RWPE1 (cell line): Measurements from ENCODE around the gene PCSK2.
"Not testable (repeated sequence)": the region's sequence is repeated elsewhere in the genome, so short reads cannot be mapped to it uniquely, and the experiment has no call there.

Experiments used
- CTCF ChIA-PET: fragments of 350-600 bp; sonication (Branson Sonifier 250); formaldehyde crosslinking; extraction: SDS; loops from one replicate; lab custom pipeline; 2021; lab: Yijun Ruan, JAX
- POLR2A ChIA-PET: fragments of 400-600 bp; formaldehyde crosslinking; extraction: SDS; loops from one replicate; lab custom pipeline; 2020; ENCODE audit warnings: antibody characterized with exemption; ENCODE audit not compliant: low non-redundant PET; lab: Yijun Ruan, JAX
- DNase-seq: peaks from one replicate; pipeline ENCODE4 v3.0.0; 2012; ENCODE audit warnings: low spot score
- H3K27ac ChIP-seq: fragments of 450-650 bp; 2 replicates; pipeline ENCODE4 v1.5.1; 2017
- TF ChIP-seq, protein P1 (sequence below): fragments of 450-650 bp; conservative IDR thresholded peaks from 2 replicates; pipeline ENCODE4 v1.5.1; 2017; ENCODE audit warnings: low read depth, mild to moderate bottlenecking

Gene PCSK2

DNA sequence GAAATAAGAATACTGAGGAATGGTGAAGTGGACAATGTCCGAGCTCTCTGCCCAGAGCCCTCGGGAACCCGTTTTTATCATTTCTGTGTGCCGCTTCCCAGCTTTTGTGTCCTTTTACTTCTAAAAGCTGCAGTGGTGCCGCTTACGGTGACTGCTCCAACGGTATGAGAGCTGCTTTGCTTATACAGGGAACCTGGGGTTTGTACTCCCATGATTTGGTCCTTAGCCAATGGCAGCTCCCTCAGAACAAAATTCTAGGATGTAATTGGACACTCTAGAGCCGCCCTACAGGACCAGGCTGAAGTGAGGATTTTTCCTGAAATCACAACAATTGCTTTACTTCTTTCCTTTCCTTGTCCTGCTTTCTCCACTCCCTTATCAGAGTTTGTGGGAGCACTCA lies 24.2 kb upstream of the PCSK2 start:
- ChIA-PET CTCF (interaction anchor here (0.6 to 0.7 kb wide), 3 partner anchors 11 to 40 kb away, joined by 3 to 4 read pairs (median 3); no protein-coding TSS in a partner anchor), POLR2A (no interaction called here)
- no peak overlapping the region for H3K27ac ChIP-seq
- TF ChIP-seq, protein P1, sequence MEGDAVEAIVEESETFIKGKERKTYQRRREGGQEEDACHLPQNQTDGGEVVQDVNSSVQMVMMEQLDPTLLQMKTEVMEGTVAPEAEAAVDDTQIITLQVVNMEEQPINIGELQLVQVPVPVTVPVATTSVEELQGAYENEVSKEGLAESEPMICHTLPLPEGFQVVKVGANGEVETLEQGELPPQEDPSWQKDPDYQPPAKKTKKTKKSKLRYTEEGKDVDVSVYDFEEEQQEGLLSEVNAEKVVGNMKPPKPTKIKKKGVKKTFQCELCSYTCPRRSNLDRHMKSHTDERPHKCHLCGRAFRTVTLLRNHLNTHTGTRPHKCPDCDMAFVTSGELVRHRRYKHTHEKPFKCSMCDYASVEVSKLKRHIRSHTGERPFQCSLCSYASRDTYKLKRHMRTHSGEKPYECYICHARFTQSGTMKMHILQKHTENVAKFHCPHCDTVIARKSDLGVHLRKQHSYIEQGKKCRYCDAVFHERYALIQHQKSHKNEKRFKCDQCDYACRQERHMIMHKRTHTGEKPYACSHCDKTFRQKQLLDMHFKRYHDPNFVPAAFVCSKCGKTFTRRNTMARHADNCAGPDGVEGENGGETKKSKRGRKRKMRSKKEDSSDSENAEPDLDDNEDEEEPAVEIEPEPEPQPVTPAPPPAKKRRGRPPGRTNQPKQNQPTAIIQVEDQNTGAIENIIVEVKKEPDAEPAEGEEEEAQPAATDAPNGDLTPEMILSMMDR = no peak
- DNase-seq = no peak

DNA sequence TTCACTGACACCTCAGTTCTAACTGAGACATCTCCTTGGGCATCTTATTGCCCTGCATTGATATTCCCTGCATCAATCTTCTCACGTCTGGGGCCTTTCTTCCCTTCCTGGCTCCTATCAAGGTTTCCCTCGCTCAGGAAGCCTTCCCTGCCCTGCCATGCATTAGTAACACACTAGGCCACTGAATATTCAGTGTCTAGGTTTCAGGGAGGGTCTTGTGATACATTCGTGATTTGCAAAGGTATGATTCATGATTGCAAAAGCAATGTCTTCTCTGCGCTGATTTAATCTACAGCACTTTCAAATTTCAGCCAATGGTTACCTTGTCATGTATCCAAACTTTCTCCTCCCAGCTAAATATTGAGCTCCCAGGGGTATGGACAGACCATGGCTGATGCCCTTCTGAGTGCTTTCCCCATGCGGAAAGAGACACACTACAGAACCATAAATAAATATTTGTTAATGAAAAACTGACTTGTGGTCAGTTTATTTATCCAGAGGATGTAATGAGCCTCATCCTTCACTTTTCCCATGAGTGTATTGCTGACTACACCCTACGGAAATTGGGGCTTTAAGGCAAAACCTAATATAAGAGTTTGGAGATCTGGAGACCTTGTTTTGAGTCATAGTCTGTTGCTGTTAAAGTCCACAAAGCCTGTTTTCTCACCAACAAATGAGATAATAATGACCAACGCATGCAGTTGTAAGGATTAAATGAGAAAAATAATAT lies 21.6 kb upstream of the PCSK2 start:
- ChIA-PET POLR2A (no interaction called here), CTCF (no interaction called here)
- TF ChIP-seq, protein P1 = no peak
- no peak overlapping the region for H3K27ac ChIP-seq
- no peak for DNase-seq

DNA sequence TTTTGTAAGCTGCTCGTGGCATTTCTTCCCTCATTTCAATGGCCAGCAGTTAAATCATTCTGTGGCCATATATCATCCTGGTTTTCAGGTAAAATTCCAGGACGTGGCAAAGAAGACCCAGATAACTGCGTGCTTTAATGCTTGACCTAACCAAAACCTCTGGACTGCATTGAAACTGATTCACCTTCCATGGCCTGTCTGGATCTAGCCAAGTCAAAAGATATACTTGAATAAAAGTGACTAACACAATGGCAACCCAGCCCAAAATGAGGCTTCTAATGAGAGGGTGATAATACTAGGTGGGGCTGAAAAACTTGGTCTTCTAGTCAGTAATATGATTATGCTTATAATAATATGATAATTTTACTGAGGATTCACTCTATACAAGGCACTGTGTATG lies 16.5 kb upstream of the PCSK2 start:
- CTCF ChIA-PET = no interaction called here
- no peak for DNase-seq
- no peak overlapping the region for H3K27ac ChIP-seq
- POLR2A ChIA-PET = no interaction called here
- TF ChIP-seq, protein P1 = no peak

DNA sequence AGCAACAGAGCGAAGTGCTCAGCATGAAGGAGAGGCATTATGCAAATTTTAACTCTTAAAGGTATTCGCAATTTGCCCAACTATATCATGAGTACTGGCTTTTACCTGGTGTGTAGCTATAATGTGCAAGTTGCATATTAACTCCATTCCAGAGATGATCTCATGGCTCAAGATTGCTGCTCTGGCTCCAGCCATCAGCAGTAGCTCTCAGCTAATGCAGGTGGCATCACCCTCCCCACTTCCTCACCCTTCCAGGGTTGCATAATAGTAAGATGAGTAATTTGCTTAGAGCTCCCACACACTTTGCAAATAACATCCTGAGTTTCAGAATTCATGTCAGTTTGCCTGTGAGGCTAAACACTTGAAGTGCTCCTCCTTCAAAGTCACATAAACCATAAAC lies 15.9 kb upstream of the PCSK2 start:
- H3K27ac ChIP-seq = no peak overlapping the region
- CTCF ChIA-PET = interaction anchor here (0.7 kb wide), 1 partner anchor 201 kb away, joined by 3 read pairs; no protein-coding TSS in a partner anchor
- POLR2A ChIA-PET = no interaction called here
- TF ChIP-seq, protein P1 = no peak
- DNase-seq = peak; percentile 34

DNA sequence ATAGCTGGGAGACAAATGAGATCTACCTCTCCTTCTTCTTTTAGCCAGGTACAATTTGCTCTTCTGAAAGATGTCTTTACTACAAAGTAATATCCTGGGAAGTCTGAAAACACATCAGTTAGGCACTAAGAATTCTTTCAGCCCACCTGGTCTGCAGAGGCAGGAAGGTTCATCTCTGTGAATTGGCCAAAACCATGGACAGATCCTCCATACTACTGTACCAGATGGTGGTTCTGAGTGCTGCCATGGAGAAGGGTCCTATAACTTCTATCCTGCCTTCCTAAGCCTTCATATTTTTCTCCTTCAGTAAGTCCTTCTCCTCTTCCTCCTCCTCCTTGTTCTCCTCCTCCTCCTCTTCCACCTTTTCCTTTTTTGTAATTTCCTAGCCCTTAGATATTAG lies 11.7 kb upstream of the PCSK2 start:
- ChIA-PET POLR2A (no interaction called here), CTCF (no interaction called here)
- DNase-seq = no peak
- TF ChIP-seq, protein P1 = no peak
- H3K27ac ChIP-seq = no peak overlapping the region

DNA sequence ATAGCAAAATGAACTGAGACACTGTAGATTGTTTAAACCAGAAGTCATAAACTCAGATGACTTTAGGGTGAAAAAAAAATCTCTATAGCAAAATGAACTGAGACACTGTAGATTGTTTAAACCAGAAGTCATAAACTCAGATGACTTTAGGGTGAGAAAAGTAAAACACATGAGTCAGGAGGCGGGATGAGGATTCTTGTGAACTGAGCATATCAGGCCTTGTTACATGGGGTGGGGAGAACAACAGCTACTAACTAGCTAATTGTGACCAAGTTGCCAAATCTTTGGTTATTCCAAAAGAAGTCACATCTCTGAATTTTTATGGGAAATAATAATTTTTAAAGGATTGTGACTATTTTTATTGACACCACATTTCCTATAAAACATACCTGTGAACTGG lies 7.0 kb upstream of the PCSK2 start:
- DNase-seq, POLR2A ChIA-PET, H3K27ac ChIP-seq, CTCF ChIA-PET: not testable (repeated sequence)

DNA sequence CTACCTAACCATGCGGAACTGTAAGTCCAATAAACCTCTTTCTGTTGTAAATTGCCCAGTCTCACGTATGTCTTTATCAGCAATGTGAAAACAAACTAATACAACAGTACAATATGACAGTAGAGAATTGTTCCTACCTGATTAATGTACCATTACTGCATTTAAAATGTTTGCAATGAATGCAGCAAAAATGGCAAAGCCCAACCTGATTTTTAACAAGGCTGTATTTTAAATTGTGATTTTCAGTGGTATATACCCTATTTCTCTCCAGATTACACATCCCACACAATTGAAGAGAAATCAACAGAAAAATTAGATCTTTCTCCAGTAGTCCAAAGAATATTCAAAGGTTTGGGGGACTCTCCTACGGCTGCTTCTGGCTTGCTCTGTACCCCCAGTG lies 3.3 kb upstream of the PCSK2 start:
- no peak for DNase-seq
- POLR2A ChIA-PET = no interaction called here
- H3K27ac ChIP-seq = no peak overlapping the region
- CTCF ChIA-PET = no interaction called here
- TF ChIP-seq, protein P1 = no peak
